Thymus (tissue), 11 donors: Measurements from ENCODE around the gene FAM149A. TPM values are rescaled to one million over a fixed set of nuclear protein-coding genes. Genes with fewer than 3 reads are reported as not detected.

Experiments used
- DNase-seq, 9 donors: peaks; one replicate each; pipeline ENCODE4 v3.0.0-alpha.2; 2013; ENCODE audit warnings: low spot score in 9 of 9, low read depth in 6 of 9, missing footprints in 1 of 9
- H3K27ac ChIP-seq, 2 donors: one replicate each; pipeline ENCODE4 v1.5.1; 2013; ENCODE audit warnings: control low read depth in 1 of 2, low read depth in 1 of 2, low read length in 1 of 2, mild to moderate bottlenecking in 1 of 2, moderate library complexity in 1 of 2
- H3K27me3 ChIP-seq, 2 donors: one replicate each; pipeline ENCODE4 v1.5.1; 2013; ENCODE audit warnings: low read length in 1 of 2; ENCODE audit not compliant: control insufficient read depth in 2 of 2, insufficient read depth in 1 of 2
- H3K36me3 ChIP-seq, 2 donors: one replicate each; pipeline ENCODE4 v1.5.1; 2013; ENCODE audit warnings: low read length in 1 of 2, mild to moderate bottlenecking in 1 of 2, moderate library complexity in 1 of 2; ENCODE audit not compliant: control insufficient read depth in 2 of 2, insufficient read depth in 2 of 2
- H3K4me1 ChIP-seq, 2 donors: one replicate each; pipeline ENCODE4 v1.5.1; 2013; ENCODE audit warnings: low read length in 2 of 2; ENCODE audit not compliant: control insufficient read depth in 2 of 2, insufficient read depth in 2 of 2
- H3K4me3 ChIP-seq, 2 donors: one replicate each; pipeline ENCODE4 v1.5.1; 2013; ENCODE audit warnings: low read length in 2 of 2, control low read depth in 1 of 2, mild to moderate bottlenecking in 1 of 2
- H3K9me3 ChIP-seq, 2 donors: one replicate each; pipeline ENCODE4 v1.5.1; 2013; ENCODE audit warnings: low read length in 1 of 2, mild to moderate bottlenecking in 1 of 2; ENCODE audit not compliant: control insufficient read depth in 2 of 2, insufficient read depth in 1 of 2
- WGBS: extraction: QIAGEN DNeasy Blood & Tissue Kit; methylation state at CpG from one replicate; pipeline ENCODE4 v1.1.7; 2013; 5-methylcytosine and 5-hydroxymethylcytosine counted together
- polyA plus RNA-seq: library from polyadenylated mRNA; stranded (reverse); fragments of 200-250 nt; gene quantifications from one replicate; pipeline ENCODE4 v1.2.3, GENCODE V29; 2013
- total RNA-seq: library from RNA; stranded (reverse); fragments of 120-200 nt; gene quantifications from one replicate; pipeline ENCODE4 v1.2.4, GENCODE V29; 2013
- donor health status: healthy.

The FAM149A gene
- total and polyA plus RNA-seq, 2 donors, result 1.9 to 3.8 TPM

- no peak for DNase-seq
- Histone ChIP-seq H3K27ac (no peak overlapping the region), H3K9me3 (no peaks in the 10 kb centered on the region), H3K4me1 (no peaks in the 10 kb centered on the region), H3K4me3 (no peak overlapping the region), H3K36me3 (no peaks in the 10 kb centered on the region), H3K27me3 (no peaks in the 10 kb centered on the region)
- WGBS, result 95% methylated on average over 2 of the region's 2 CpGs
These were observed 16.6 kb downstream of the FAM149A start for GRCh38 chr4:186121057-186121456.

GRCh38 chr4:186128842-186129241, 24.3 kb downstream of the FAM149A start:
- Histone ChIP-seq H3K4me1 (no peaks in the 10 kb centered on the region), H3K4me3 (no peak overlapping the region), H3K27ac (no peak overlapping the region), H3K36me3 (no peaks in the 10 kb centered on the region), H3K27me3 (no peaks in the 10 kb centered on the region), H3K9me3 (no peaks in the 10 kb centered on the region)
- no peak for DNase-seq
- WGBS, result 99% methylated on average over 3 of the region's 3 CpGs

GRCh38 chr4:186131935-186132334, 27.4 kb downstream of the FAM149A start:
- Histone ChIP-seq H3K27me3 (peaks cover 0 to 2% of the 10 kb centered on the region in 2 donors), H3K4me3 (no peak overlapping the region), H3K27ac (no peak overlapping the region), H3K36me3 (no peaks in the 10 kb centered on the region), H3K4me1 (no peaks in the 10 kb centered on the region), H3K9me3 (no peaks in the 10 kb centered on the region)
- WGBS, result 94% methylated on average over 2 of the region's 2 CpGs
- no peak for DNase-seq

GRCh38 chr4:186132577-186133242, 28.2 kb downstream of the FAM149A start:
- Histone ChIP-seq H3K27me3 (peaks cover 0 to 2% of the 10 kb centered on the region in 2 donors), H3K36me3 (no peaks in the 10 kb centered on the region), H3K4me1 (no peaks in the 10 kb centered on the region), H3K27ac (no peak overlapping the region), H3K9me3 (no peaks in the 10 kb centered on the region), H3K4me3 (no peak overlapping the region)
- DNase-seq, result peak in 1 of 9 donors; percentile 24
- WGBS, result 71% methylated on average over 4 of the region's 4 CpGs

GRCh38 chr4:186134257-186134656, 29.8 kb downstream of the FAM149A start:
- H3K9me3 ChIP-seq, result no peaks in the 10 kb centered on the region
- H3K36me3 ChIP-seq, result no peaks in the 10 kb centered on the region
- peak in 1 of 9 donors; percentile 25 for DNase-seq
- H3K27ac ChIP-seq, result no peak overlapping the region
- H3K4me3 ChIP-seq, result no peak overlapping the region
- WGBS, result 77% methylated on average over 3 of the region's 3 CpGs
- no peaks in the 10 kb centered on the region for H3K4me1 ChIP-seq
- H3K27me3 ChIP-seq, result peaks cover 0 to 5% of the 10 kb centered on the region in 2 donors

GRCh38 chr4:186134861-186135260, 30.4 kb downstream of the FAM149A start:
- Histone ChIP-seq H3K36me3 (no peaks in the 10 kb centered on the region), H3K27ac (no peak overlapping the region), H3K27me3 (peaks cover 0 to 5% of the 10 kb centered on the region in 2 donors), H3K9me3 (no peaks in the 10 kb centered on the region), H3K4me1 (no peaks in the 10 kb centered on the region), H3K4me3 (no peak overlapping the region)
- WGBS, result 96% methylated on average over 11 of the region's 11 CpGs
- DNase-seq, result no peak

- peak in 1 of 9 donors; percentile 13 for DNase-seq
- Histone ChIP-seq H3K27ac (no peak overlapping the region), H3K4me3 (no peak overlapping the region), H3K4me1 (no peaks in the 10 kb centered on the region), H3K9me3 (no peaks in the 10 kb centered on the region), H3K27me3 (peaks cover 0 to 12% of the 10 kb centered on the region in 2 donors), H3K36me3 (no peaks in the 10 kb centered on the region)
- WGBS, result 82% methylated on average over 6 of the region's 6 CpGs
These were observed 32.8 kb downstream of the FAM149A start for GRCh38 chr4:186137196-186137794.

GRCh38 chr4:186144198-186144945, 39.9 kb downstream of the FAM149A start:
- H3K27ac ChIP-seq, result peak overlapping the region in 1 of 2 donors; percentile 59
- DNase-seq, result no peak
- peaks cover 0 to 4% of the 10 kb centered on the region in 2 donors for H3K9me3 ChIP-seq
- peaks cover 32 to 59% of the 10 kb centered on the region in 2 donors for H3K27me3 ChIP-seq
- 3% methylated on average over 72 of the region's 72 CpGs for WGBS
- H3K4me1 ChIP-seq, result peaks cover 0 to 2% of the 10 kb centered on the region in 2 donors
- H3K4me3 ChIP-seq, result peak overlapping the region; percentile 24 to 40
- H3K36me3 ChIP-seq, result no peaks in the 10 kb centered on the region
